HCT116 (cell line): Measurements from ENCODE around the gene ACP4.
"Not testable (repeated sequence)": the region's sequence is repeated elsewhere in the genome, so short reads cannot be mapped to it uniquely, and the experiment has no call there.

Source experiments
- EZH2 ChIP-seq: fragments of 200-600 bp; sonication (generic); IDR thresholded peaks from 2 replicates; pipeline ENCODE4 v1.6.1; 2017; ENCODE audit warnings: antibody characterized with exemption, mixed run types
- POLR2A ChIP-seq: IDR thresholded peaks from 2 replicates; pipeline ENCODE4 v1.7.0; 2011; ENCODE audit warnings: borderline replicate concordance; ENCODE audit not compliant: insufficient read depth, insufficient read length; ENCODE audit errors: extremely low read depth
- SRF ChIP-seq: IDR thresholded peaks from 2 replicates; pipeline ENCODE4 v1.6.1; 2012; ENCODE audit warnings: low read depth
- ZBTB33 ChIP-seq: IDR thresholded peaks from 2 replicates; pipeline ENCODE4 v1.6.1; 2011; ENCODE audit warnings: mild to moderate bottlenecking, low read length, moderate library complexity; ENCODE audit not compliant: insufficient replicate concordance; ENCODE audit errors: extremely low read depth
- TF ChIP-seq, protein P1 (sequence below), 3 experiments: fragments of 200-600 bp in 1 of 3; sonication (generic) in 1 of 3; IDR thresholded peaks in 2 of 3; conservative IDR thresholded peaks in 1 of 3; 2 replicates each; pipeline ENCODE4 v1.5.1; 2012 to 2017; ENCODE audit warnings: low read depth in 2 of 3, low read length in 2 of 3, antibody characterized with exemption in 1 of 3, borderline replicate concordance in 1 of 3, control low read depth in 1 of 3, mild to moderate bottlenecking in 1 of 3, mixed read lengths in 1 of 3, mixed run types in 1 of 3, moderate library complexity in 1 of 3; ENCODE audit not compliant: insufficient read depth in 1 of 3
- TF ChIP-seq, protein P2 (sequence below): IDR thresholded peaks from 2 replicates; pipeline ENCODE4 v1.6.1; 2012; ENCODE audit warnings: low read depth

- not testable (repeated sequence) for TF ChIP-seq POLR2A, ZBTB33, EZH2, SRF
- TF ChIP-seq, protein P1, sequence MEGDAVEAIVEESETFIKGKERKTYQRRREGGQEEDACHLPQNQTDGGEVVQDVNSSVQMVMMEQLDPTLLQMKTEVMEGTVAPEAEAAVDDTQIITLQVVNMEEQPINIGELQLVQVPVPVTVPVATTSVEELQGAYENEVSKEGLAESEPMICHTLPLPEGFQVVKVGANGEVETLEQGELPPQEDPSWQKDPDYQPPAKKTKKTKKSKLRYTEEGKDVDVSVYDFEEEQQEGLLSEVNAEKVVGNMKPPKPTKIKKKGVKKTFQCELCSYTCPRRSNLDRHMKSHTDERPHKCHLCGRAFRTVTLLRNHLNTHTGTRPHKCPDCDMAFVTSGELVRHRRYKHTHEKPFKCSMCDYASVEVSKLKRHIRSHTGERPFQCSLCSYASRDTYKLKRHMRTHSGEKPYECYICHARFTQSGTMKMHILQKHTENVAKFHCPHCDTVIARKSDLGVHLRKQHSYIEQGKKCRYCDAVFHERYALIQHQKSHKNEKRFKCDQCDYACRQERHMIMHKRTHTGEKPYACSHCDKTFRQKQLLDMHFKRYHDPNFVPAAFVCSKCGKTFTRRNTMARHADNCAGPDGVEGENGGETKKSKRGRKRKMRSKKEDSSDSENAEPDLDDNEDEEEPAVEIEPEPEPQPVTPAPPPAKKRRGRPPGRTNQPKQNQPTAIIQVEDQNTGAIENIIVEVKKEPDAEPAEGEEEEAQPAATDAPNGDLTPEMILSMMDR (IDR thresholded peaks at IDR 0.05 in 2 of 3, conservative IDR thresholded peaks at IDR 0.05 in 1 of 3; ENCODE audit: borderline replicate concordance in 1 of 3, insufficient read depth in 1 of 3, low read depth in 2 of 3, low read length in 2 of 3) = not testable (repeated sequence)
- TF ChIP-seq, protein P2, sequence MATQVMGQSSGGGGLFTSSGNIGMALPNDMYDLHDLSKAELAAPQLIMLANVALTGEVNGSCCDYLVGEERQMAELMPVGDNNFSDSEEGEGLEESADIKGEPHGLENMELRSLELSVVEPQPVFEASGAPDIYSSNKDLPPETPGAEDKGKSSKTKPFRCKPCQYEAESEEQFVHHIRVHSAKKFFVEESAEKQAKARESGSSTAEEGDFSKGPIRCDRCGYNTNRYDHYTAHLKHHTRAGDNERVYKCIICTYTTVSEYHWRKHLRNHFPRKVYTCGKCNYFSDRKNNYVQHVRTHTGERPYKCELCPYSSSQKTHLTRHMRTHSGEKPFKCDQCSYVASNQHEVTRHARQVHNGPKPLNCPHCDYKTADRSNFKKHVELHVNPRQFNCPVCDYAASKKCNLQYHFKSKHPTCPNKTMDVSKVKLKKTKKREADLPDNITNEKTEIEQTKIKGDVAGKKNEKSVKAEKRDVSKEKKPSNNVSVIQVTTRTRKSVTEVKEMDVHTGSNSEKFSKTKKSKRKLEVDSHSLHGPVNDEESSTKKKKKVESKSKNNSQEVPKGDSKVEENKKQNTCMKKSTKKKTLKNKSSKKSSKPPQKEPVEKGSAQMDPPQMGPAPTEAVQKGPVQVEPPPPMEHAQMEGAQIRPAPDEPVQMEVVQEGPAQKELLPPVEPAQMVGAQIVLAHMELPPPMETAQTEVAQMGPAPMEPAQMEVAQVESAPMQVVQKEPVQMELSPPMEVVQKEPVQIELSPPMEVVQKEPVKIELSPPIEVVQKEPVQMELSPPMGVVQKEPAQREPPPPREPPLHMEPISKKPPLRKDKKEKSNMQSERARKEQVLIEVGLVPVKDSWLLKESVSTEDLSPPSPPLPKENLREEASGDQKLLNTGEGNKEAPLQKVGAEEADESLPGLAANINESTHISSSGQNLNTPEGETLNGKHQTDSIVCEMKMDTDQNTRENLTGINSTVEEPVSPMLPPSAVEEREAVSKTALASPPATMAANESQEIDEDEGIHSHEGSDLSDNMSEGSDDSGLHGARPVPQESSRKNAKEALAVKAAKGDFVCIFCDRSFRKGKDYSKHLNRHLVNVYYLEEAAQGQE = not testable (repeated sequence)
Observed at GRCh38 chr19:50747141-50747540, 43.1 kb upstream of the ACP4 start.
